Karpas-422 (cell line): Measurements from ENCODE around the gene SSU72. TPM values are rescaled to one million over a fixed set of nuclear protein-coding genes. Genes with fewer than 3 reads are reported as not detected.
"Not testable (repeated sequence)": the region's sequence is repeated elsewhere in the genome, so short reads cannot be mapped to it uniquely, and the experiment has no call there.

Experiments used
- DNase-seq: peaks from one replicate; pipeline ENCODE4 v3.0.0-alpha.2; 2015
- H2AFZ ChIP-seq: fragments of 200-600 bp; sonication (generic); 2 replicates; pipeline ENCODE4 v1.6.1; 2014; ENCODE audit warnings: antibody characterized with exemption, low read length, mixed read lengths
- H3K27ac ChIP-seq: fragments of 200-600 bp; sonication (generic); 2 replicates; pipeline ENCODE4 v1.5.1; 2014; ENCODE audit warnings: mild to moderate bottlenecking, low read length, moderate library complexity
- H3K27me3 ChIP-seq: fragments of 200-600 bp; sonication (generic); 2 replicates; pipeline ENCODE4 v1.6.1; 2014; ENCODE audit warnings: low read length, mixed read lengths
- H3K36me3 ChIP-seq: fragments of 200-600 bp; sonication (generic); 2 replicates; pipeline ENCODE4 v1.6.1; 2014; ENCODE audit warnings: low read length, mixed read lengths; ENCODE audit not compliant: insufficient read depth
- H3K4me1 ChIP-seq: fragments of 200-600 bp; sonication (generic); 2 replicates; pipeline ENCODE4 v1.6.1; 2014; ENCODE audit warnings: mild to moderate bottlenecking, low read length, mixed read lengths
- H3K4me2 ChIP-seq: fragments of 200-600 bp; sonication (generic); 2 replicates; pipeline ENCODE4 v1.6.1; 2014; ENCODE audit warnings: low read length, low read depth, mild to moderate bottlenecking; ENCODE audit not compliant: poor library complexity, severe bottlenecking
- H3K4me3 ChIP-seq: fragments of 200-600 bp; sonication (generic); 2 replicates; pipeline ENCODE4 v1.5.1; 2014; ENCODE audit warnings: mild to moderate bottlenecking, antibody characterized with exemption, low read length, mixed read lengths
- H3K79me2 ChIP-seq: fragments of 200-600 bp; sonication (generic); 2 replicates; pipeline ENCODE4 v1.6.1; 2014; ENCODE audit warnings: mild to moderate bottlenecking, low read length, mixed read lengths
- H3K9ac ChIP-seq: fragments of 200-600 bp; sonication (generic); 2 replicates; pipeline ENCODE4 v1.6.0; 2014; ENCODE audit warnings: low read length
- H3K9me2 ChIP-seq: fragments of 200-600 bp; sonication (generic), shearing (Covaris generic); replicated peaks from 2 replicates; pipeline ENCODE4 v1.6.0; 2014; ENCODE audit warnings: mild to moderate bottlenecking, low read length, moderate library complexity; ENCODE audit not compliant: insufficient read depth
- H3K9me3 ChIP-seq: fragments of 300-700, 200-600 bp; sonication (generic); 2 replicates; pipeline ENCODE4 v1.6.1; 2014; ENCODE audit warnings: low read length, mixed read lengths
- H4K20me1 ChIP-seq: fragments of 200-600 bp; sonication (generic); 2 replicates; pipeline ENCODE4 v1.6.1; 2014; ENCODE audit warnings: mild to moderate bottlenecking, antibody characterized with exemption, low read length, low read depth; ENCODE audit not compliant: insufficient read depth
- total RNA-seq: library from RNA; depleted of rRNA; stranded (reverse); fragments of >200 nt; shearing (Covaris generic); gene quantifications from 2 replicates; pipeline ENCODE4 v1.2.3, GENCODE V29; 2014; ENCODE audit warnings: low replicate concordance

The SSU72 gene
- total RNA-seq, 1 experiment from 2014 or later: 70.9 TPM

DNA sequence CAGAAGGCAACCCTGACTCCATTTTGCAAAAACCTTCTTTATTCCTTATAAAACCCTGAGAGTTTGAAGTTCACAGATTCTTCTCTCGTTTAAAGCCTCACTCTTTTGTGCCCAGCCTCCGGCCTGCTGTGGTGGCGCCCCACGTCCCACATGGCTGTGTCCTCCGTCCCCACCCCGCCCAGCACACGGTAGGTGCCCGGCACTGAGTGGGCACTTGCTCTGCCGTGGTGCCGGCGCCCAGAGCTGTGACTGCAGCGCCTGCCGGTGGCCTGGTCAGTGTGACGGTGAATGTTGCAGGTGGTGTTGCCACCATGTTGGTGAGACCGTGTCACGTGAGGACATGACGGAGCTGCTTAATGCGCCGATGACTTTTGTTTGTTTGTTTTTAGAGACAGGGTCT, 53.3 kb downstream of the SSU72 start:
- Histone ChIP-seq H2AFZ (no peak overlapping the region), H3K4me3 (no peak overlapping the region), H3K36me3 (no peaks in the 10 kb centered on the region), H4K20me1 (no peaks in the 10 kb centered on the region), H3K9me3 (no peaks in the 10 kb centered on the region), H3K27ac (no peak overlapping the region), H3K9ac (no peak overlapping the region), H3K4me2 (no peak overlapping the region), H3K79me2 (no peaks in the 10 kb centered on the region), H3K9me2 (no peaks in the 10 kb centered on the region), H3K27me3 (no peaks in the 10 kb centered on the region), H3K4me1 (no peaks in the 10 kb centered on the region)
- DNase-seq: no peak

DNA sequence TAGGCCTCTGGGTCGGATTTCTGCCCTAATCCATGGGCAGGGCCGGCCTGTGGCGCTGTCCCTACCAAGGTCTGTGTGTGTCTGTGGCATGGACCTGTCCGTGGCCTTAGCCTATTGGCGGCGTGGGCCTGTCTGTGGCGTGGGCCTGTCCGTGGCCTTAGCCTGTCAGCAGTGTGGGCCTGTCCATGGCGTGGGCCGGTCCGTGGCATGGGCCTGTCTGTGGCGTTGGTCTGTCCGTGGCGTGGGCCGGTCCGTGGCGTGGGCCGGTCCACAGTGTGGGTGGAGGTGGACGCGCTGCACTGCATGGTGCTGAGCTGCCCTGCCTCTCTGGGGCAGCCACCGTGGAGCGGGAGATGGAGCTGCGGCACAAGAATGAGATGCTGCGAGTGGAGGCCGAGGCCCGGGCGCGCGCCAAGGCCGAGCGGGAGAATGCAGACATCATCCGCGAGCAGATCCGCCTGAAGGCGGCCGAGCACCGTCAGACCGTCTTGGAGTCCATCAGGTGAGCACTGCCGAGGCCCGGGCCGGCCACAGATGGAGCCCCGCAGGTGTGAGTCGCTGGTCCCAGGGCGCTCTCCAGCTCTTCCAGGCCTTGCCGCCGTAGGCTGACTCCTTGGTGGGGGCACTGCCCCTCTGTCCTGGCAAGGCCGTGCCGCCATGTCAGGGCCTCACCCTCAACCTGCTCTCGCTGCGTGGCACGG, 54.7 kb downstream of the SSU72 start:
- H3K9ac ChIP-seq, H3K9me3 ChIP-seq, H3K4me2 ChIP-seq, H3K9me2 ChIP-seq, H4K20me1 ChIP-seq, H3K36me3 ChIP-seq, H3K27ac ChIP-seq, H3K4me1 ChIP-seq, H3K79me2 ChIP-seq, H3K27me3 ChIP-seq, H2AFZ ChIP-seq, DNase-seq, H3K4me3 ChIP-seq: not testable (repeated sequence)

- not testable (repeated sequence) for H3K27ac ChIP-seq, H3K27me3 ChIP-seq, H3K4me2 ChIP-seq, H2AFZ ChIP-seq, H3K4me1 ChIP-seq, DNase-seq, H3K9me2 ChIP-seq, H3K9me3 ChIP-seq, H3K9ac ChIP-seq, H4K20me1 ChIP-seq, H3K4me3 ChIP-seq, H3K36me3 ChIP-seq
- peaks cover 14% of the 10 kb centered on the region for H3K79me2 ChIP-seq
Observed at GRCh38 chr1:1518621-1519007, 56.0 kb downstream of the SSU72 start.

- H3K9me3 ChIP-seq: no peaks in the 10 kb centered on the region
- no peaks in the 10 kb centered on the region for H3K9me2 ChIP-seq
- no peaks in the 10 kb centered on the region; the same call in 1 of the 2 replicates for H3K36me3 ChIP-seq
- no peaks in the 10 kb centered on the region for H3K27me3 ChIP-seq
- H4K20me1 ChIP-seq: 0 out of 2 replicates have a peak, but pooled peaks cover 3% of the 10 kb centered on the region
- H3K4me1 ChIP-seq: peaks cover 6% of the 10 kb centered on the region
- no peak overlapping the region for H3K27ac ChIP-seq
- peaks cover 18% of the 10 kb centered on the region for H3K79me2 ChIP-seq
- no peak overlapping the region for H3K4me2 ChIP-seq
- no peak overlapping the region for H2AFZ ChIP-seq
- DNase-seq: no peak
- no peak overlapping the region for H3K9ac ChIP-seq
- no peak overlapping the region for H3K4me3 ChIP-seq
Observed at GRCh38 chr1:1517973-1518620, 56.6 kb downstream of the SSU72 start.

GRCh38 chr1:1516923-1517322, 57.7 kb downstream of the SSU72 start:
- H3K4me3 ChIP-seq, H3K27me3 ChIP-seq, H3K36me3 ChIP-seq, H3K9ac ChIP-seq, H3K9me2 ChIP-seq, H3K4me1 ChIP-seq, H4K20me1 ChIP-seq, H3K9me3 ChIP-seq, H2AFZ ChIP-seq, H3K4me2 ChIP-seq, DNase-seq, H3K27ac ChIP-seq: not testable (repeated sequence)
- H3K79me2 ChIP-seq: peaks cover 21% of the 10 kb centered on the region

GRCh38 chr1:1514376-1514775, 60.3 kb downstream of the SSU72 start:
- H3K9me3 ChIP-seq, H3K9me2 ChIP-seq, H3K36me3 ChIP-seq, DNase-seq, H2AFZ ChIP-seq, H3K9ac ChIP-seq, H3K4me2 ChIP-seq, H3K27me3 ChIP-seq, H3K27ac ChIP-seq, H3K4me3 ChIP-seq, H4K20me1 ChIP-seq: not testable (repeated sequence)
- Histone ChIP-seq H3K4me1 (peaks cover 14% of the 10 kb centered on the region), H3K79me2 (peaks cover 25% of the 10 kb centered on the region)

DNA sequence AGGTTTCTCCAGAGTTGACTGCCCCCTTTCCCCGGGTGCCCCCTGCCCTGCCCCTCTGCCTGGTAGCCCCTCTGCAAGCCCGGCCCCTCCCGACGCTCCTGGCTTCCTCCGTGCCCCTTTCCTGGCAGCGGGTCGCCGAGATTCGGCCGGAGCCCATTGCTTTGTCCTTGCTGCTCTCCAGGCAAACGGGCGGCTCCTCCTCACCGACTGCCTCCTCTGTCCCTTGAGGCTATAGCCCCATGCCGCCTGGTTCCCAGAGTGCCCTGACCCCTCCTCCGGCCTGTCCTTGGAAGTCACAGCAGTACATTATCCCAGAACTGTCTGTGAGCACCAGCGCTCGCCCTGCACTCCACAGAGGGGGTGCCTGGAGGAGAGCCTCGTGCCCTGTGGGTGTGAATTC, 61.0 kb downstream of the SSU72 start:
- H3K27me3 ChIP-seq, DNase-seq, H3K36me3 ChIP-seq, H3K27ac ChIP-seq, H3K9me2 ChIP-seq, H2AFZ ChIP-seq, H4K20me1 ChIP-seq, H3K9me3 ChIP-seq: not testable (repeated sequence)
- Histone ChIP-seq H3K79me2 (peaks cover 25% of the 10 kb centered on the region), H3K4me3 (peak overlapping the region; percentile 57; the same call in 1 of the 2 replicates), H3K4me2 (peak overlapping the region; percentile 42), H3K4me1 (peaks cover 14% of the 10 kb centered on the region), H3K9ac (peak overlapping the region; percentile 49)

DNA sequence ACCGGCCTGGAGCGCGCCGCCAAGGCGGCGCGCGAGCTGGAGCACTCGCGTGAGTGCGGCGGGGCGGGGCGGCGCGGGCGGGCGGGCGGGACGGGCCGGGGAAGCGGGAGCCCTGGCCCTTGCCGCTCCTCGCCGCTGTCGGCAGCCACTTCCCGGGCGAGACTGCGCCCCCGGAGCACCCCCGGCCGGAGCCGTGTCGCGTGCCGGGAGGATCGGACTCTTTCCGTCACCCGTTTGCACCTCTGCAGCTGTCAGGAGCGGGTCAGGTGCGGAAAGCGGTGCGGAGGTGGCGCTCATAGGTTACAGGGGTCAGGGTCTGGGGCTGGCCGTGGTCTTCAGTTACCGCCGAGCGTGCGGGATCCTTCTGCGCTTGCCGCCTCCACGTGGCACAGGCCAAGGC, 62.2 kb downstream of the SSU72 start:
- DNase-seq: peak; percentile 41
- H3K4me3 ChIP-seq: peak overlapping the region; percentile 89; the same call in 1 of the 2 replicates
- H3K27me3 ChIP-seq, H4K20me1 ChIP-seq, H3K27ac ChIP-seq, H2AFZ ChIP-seq, H3K9me2 ChIP-seq, H3K9me3 ChIP-seq, H3K36me3 ChIP-seq: not testable (repeated sequence)
- H3K9ac ChIP-seq: peak overlapping the region; percentile 93
- peaks cover 25% of the 10 kb centered on the region for H3K79me2 ChIP-seq
- H3K4me1 ChIP-seq: peaks cover 14% of the 10 kb centered on the region
- peak overlapping the region; percentile 50 for H3K4me2 ChIP-seq
